ENCODE results near the gene CHD6.

Gene CHD6

DNA sequence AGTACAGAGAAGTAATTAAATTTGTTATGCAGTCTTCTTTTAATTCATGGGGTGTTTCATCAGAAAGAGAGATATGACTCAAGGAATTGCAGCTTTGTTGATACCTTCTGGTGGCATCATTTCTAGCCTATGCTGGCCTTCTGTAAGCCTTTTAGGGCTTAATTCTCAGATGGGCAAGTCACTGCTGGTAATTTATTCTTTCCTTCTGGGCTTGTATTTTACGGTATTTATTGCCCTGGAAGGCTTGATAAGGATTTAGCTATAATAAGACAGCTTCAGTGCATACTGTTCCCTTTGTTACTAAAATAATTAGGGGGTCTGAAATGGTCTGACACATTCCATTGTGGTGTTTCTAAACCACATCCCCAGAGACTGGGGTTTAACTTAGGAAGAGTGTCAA is 193.6 kb downstream of the CHD6 start:
- DNase-seq (ENCODE audit: low spot score), result no peak

DNA sequence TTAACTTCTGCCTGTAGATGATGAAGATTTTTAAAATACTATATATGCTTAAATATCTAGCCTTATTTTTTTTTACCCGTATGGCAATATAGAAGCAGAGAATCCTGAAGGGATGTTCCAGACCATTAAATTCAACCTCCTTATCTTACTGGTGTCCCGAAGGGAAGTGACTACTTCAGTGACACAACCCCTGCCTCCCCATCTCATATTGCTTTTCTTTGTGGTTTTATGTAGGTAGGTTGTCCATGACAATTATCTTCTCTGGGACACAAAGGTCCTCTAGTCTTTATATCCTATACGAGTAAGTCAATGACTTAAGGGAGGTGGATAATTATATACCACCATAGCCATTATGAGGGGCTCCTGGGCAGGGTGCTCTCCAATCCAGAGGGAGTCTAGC is 194.2 kb downstream of the CHD6 start:
- DNase-seq (ENCODE audit: low spot score), result no peak

DNA sequence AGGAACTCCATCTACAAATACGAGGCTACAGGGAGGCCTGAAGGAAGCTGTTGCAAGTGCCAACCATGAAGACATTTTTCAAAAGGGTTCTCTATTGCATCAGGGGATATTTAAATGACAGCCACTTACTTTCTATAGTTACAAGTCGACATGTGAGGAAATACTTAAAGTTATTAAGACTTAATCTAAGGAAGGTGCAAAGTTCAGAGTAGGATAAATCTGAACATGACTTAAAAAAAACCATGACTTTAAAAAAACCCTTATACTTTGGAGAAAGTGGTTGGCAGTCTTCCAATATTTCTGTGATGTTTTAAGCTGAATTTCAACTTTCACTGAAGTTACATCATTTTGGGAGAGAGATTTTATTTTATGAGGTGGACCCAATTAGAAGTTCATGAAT is 195.2 kb downstream of the CHD6 start:
- no peak for DNase-seq (ENCODE audit: low spot score)

DNA sequence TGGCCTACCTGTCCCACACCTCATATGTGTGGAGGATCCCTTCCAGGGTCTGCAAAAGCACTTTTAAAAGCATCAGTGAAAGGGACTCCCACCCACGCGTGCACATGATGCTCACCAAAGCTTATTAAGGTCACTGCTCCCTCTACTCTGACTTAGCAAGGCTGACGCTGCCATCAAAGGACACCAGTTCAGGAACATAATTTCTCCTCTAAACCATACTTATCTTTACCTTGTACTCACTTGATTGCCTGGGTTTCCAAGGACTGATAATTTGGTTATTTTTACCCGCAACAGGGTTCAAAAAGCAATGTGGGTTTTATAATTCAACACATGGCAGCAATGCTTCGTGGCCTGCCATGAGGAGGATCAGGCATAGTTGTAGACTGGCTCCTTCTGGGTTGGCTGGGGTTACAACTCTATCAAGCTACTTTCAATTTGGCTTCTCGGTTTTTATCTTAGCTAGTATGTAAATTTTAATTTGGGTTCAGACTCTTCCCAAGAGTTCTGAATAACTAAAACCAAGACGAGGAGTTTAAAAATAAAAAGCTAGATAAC is 199.4 kb downstream of the CHD6 start:
- no peak for DNase-seq (ENCODE audit: low spot score)

DNA sequence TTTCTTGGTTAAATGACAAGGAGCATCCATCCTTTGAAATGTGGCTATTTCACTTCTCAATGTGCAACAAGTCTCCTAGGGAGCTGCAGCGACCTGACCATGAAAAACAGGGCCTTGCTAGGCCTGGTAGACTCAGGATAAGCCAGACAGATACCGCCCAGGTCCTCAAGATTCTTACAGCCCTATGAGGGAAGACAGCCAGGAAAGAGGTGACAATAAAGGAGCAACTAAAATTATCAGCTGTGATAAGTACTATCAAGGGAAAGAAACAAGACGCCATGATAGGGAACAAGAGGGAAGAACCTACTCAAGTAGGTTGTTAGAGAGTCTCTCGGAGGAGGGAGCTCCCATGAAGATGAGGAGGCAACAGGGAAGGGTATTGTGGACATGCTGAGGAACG is 200.1 kb downstream of the CHD6 start:
- DNase-seq (ENCODE audit: low spot score), result no peak

DNA sequence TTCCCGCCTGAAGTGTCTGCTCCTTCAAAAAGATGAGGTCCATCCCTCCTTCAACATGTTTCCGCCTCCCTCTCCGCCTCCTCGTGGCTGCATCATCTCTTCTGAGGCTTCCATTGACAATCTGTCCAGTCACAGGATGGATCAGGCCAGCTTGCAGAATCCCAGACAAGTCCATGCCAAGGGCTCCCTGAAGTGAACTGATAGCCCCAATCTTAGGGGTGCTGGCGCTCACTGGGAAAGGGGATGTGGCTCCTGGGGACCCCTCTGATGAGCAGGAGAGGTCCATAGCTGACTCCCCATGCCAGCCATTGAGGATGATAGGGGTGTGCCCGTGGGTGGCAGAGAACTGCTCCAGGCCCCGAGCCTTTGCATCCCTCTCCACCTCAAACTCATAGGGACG is 203.0 kb downstream of the CHD6 start:
- no peak for DNase-seq (ENCODE audit: low spot score)

DNA sequence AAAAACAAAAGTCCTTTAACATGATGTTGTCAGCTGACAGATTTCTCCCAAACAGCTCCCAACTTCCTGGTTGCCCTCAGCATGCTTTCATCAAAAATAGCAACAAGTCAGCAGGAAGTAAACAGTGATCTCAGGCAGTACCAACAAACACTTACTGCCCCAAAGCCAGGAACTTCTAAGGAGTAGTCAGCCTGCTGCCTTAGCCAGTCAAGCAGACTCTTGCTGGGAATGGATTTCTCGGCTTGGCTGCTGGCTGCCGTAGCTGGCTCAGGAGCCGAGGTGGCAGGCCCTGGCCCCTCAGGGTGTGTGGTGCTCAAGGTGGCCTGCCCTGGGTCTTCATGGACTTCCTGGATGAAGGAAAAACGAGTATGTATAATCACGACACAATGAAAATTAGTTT is 205.0 kb downstream of the CHD6 start:
- DNase-seq (ENCODE audit: low spot score), result no peak

DNA sequence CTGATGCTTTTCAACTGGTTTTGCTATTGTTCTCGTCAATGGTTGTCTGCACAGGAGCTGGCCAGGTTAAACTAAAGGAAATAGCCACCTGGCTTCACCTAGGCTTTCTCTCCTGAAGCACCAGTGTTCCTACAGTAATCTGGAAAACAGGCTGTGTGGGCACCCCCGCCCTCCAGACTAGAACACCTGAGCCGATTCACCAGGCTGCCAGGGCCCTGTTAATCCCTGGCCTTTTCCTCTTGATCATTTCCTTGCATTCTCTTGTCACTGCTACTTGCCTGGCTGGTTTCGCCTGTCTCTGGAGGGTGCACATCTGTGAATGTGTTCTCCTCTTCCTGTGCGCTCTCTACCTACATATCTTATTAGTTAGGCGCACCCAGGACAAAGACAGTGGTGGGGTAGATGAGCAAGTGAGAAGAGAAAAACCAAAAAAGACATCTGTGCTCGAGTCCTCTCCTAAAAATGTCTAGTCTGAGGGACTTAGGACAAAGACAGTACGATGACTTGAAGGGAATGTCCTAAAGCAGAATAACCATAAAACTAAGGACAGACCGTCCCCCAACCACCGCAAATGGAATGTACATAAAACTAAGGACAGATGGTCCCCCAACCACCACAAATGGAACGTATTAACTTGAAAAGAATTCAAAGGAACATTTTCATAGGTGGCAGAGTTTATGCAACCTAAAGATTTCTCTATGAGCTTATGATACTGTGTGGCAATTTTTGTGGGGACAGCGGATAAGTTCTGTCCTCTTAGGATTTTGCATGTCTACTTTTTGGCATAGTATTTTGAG is 205.7 kb downstream of the CHD6 start:
- no peak for DNase-seq (ENCODE audit: low spot score)

DNA sequence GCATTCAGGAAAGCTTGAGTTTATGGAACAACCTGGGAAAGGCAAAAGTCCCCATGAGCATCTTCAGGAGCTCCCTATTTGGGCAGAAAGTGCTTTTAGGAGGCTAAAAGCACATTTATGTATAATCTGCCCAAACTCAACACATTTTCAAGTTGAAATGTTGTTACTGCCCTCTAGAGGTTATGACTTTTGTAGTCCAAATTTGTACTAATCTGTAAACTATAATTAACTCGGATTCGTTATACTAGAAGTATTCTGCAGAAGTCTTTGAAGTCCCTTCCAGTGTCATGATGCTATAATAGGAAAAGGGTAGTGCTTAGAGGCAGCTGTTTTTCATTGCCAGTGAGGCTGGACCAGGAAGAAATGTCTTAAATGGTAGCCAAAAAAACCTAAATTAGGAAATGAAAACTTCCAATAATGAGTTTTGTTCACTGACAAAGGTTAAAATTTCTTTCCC is 206.8 kb downstream of the CHD6 start:
- no peak for DNase-seq (ENCODE audit: low spot score)

DNA sequence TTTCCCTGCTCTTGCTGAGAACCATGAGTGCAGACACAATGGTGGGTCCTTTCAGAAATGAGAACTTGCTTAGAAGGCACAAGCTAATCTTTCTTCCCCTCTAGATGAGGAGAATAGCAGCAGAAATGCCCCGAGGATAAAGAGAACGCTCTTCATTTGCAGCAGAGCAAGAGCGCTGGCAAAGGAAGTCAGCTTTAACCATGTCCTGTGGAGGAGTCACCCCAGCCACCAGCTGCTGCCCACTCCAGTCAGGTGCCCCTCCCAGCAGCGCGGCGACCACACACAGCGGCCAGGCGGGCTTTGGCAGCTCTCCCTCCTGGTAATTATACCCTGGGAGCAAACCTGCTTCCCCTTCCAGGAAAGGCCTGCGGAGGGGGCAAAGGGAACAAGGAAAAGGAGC is 209.2 kb downstream of the CHD6 start:
- no peak for DNase-seq (ENCODE audit: low spot score)

DNA sequence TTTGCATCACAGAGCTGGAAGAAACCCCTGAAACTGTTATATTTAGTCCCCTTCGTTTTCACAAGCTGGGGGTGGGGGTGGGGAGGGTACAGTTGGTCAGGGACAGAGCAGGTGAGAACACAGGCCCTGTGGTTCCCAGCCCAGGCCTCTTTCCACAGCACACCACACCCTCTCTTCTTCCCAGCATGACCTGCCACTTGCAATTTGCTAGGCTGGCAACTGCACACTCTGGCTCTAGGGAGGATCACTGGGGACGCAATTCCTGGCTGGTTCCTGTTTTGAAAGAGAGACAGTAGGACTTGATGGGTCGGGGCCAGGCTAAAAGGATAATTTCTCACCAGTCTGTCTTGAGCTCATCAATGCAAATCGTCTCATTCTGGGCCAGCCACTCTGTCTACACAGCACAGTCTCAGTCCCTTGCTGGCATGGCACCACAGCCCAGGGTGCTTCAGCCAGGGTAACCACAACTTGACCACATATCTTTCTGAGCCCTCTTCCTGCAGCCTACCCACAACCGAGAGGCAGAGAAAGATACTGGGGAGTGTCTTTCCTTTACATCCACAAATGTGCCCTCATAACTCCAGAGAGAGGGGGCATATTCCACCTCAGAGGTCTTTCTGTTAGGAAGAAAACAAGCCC is 209.9 kb downstream of the CHD6 start:
- no peak for DNase-seq (ENCODE audit: low spot score)

DNA sequence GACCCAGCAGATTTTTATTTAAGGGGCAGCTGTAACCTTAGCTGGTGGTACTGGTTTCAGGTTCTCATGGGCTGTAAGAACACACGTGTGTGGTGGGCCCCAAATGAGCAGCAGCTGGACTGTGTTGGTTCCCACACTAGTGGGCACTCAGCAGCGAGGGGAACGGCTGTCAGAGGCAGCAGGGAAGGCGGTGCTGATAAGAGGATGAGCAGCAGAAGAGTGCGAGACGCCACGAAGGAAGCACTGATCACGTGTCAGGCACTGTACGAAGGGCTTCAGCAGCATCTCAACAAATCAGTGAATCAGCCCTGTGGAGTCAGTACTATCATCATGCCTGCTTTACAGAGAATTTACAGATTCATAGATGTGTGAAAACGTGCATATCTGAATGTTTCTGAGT is 210.6 kb downstream of the CHD6 start:
- DNase-seq (ENCODE audit: low spot score), result no peak

DNA sequence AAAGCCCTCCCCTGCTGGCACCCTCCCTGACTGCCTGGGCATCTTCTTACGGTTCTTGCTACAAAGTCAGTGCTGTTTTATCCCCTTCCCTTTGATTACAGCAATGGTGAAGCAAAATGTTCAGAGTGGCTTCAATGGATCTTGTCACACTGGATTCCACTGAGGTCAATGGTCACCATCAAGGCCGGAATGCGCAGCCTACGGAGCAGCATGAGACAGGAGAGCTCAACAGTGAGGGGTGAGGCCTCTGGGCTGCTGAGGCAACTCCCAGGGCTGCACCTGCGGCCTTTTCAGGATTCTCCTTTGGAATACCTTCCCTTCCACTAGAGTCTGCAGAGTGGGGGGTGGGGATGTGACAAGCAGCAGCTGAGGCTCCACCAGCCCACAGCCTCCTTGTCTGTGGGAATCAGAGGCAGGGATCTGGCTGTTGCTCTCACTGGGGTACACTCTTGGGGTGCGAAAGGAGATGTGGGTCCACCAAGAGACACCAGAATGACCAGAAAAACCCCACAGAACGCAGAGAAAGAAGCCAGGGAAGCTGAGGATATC is 211.2 kb downstream of the CHD6 start:
- DNase-seq (ENCODE audit: low spot score), result no peak

DNA sequence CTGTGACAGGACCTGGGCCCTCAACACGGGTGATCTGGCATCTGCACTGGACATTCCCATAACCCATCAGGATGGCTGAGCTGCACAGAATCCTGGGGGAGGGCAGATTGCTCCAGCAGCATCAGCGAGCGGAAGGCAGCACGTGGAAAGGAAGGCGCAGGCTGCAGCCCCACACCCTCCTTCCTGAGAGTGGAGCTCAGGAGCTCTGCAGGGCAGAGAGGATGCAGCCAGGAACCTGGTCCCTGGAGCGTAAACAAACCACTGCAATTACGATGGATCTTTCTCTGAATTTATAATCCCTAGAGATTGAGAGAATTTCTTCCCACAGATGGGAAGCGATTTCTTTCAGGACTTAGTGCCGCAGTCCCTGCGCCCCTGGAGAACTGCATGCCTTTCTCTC is 211.8 kb downstream of the CHD6 start:
- DNase-seq (ENCODE audit: low spot score), result no peak

DNA sequence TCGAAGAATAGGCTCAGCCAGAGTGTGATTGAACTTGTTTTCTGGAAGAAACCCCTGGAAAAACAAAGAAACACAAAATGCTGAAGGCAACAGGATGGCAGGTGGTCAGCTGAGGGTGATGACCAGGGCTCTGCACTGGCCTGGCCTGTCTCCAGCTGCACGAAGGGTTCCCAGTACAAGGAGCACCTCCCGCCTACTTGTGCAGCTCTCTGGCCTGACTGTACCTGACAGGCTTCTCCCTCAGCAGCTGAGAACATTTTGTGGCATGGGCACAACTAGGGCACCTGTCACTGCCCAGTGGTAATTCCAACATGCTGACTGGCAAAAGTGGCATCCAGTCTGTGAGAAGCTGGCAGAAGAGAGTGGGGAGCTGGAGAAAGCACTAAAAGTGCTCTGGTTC is 212.7 kb downstream of the CHD6 start:
- DNase-seq (ENCODE audit: low spot score), result no peak

DNA sequence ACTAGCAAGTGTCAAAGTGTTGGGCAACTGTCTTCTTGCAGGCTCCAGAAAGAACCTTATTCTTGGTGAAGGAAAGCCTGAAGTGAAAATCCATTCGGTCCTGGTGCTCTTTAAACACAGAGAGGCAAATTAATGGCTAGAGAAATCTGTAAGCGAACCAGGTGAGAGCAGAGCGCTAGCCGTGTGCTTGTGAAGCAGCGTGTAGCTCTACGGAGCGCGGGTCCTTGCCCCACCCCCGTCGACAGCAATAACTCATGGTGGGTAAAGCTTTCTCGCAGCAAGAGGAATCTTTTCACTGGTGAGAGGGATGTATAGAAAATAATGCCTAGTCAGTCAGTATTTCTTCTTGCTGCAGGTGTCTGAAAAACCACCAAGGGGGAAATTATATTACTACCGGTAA is 214.6 kb downstream of the CHD6 start:
- DNase-seq (ENCODE audit: low spot score), result no peak

DNA sequence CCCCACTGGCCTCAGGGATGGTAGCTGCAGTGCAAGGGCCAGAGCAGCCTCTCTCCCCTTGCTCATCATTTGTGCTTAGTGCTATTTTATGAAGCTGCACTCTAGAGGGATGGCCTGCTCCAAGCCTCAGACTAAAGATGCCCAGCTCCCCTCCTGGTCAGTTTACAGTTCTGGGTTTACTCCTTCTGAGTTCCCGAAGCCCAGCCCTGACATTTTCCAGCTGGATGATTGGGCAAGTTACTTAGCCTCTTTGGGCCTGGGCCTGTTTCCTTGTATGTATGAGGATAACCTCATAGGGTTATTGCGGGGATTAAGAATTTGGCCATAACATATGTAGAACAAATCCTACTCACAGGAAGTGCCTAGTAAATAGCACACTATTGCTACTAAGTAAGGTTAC is 219.8 kb downstream of the CHD6 start:
- DNase-seq (ENCODE audit: low spot score), result no peak

DNA sequence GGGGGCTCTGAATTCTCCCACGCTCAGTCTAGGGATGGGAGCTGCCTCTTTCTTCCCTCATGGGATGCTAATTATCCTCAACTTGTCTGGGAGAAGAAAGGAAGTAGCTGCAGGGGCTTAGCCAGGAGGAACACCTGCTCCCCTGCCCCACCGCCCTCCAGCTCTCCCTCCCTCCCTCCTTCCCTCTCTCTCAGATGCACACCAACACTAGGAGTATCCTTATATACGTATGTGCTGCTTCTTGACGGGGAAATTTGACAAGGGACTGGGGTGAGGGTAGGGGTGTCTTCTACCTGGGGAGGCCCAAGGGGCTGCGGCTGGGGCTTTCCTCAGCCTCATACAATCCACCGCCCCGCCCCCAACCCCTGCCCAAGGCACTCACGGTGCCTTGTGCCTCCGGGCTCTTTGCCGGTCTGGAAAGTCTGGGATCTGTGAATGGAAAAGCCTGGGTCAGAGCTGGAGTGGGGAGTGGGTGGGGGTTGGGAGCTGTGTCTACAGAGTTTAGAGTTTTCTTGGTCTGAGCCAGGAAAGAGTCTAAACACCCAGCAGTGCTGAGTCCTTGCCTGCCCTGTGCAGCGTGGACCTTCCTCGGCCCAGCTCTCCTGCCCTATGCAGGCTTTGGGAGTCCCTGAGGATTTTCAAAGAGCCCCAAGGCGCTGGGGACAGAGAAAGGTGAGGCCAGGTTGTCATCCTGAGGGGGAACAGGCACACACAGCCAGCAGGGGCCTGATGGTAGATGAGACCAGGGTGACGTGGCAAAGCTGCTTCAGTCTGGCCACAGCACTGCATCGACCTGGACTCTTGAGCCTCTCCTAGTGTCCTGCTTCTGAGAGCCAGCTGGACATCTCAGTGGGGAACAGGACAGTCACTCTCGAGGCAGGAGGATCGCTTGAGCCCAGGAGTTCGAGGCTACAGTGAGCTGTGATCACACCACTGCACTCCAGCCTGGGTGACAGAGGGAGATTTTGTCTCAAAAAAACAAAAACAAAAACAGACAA is 222.2 kb downstream of the CHD6 start:
- DNase-seq (ENCODE audit: low spot score), result peak; percentile 59

DNA sequence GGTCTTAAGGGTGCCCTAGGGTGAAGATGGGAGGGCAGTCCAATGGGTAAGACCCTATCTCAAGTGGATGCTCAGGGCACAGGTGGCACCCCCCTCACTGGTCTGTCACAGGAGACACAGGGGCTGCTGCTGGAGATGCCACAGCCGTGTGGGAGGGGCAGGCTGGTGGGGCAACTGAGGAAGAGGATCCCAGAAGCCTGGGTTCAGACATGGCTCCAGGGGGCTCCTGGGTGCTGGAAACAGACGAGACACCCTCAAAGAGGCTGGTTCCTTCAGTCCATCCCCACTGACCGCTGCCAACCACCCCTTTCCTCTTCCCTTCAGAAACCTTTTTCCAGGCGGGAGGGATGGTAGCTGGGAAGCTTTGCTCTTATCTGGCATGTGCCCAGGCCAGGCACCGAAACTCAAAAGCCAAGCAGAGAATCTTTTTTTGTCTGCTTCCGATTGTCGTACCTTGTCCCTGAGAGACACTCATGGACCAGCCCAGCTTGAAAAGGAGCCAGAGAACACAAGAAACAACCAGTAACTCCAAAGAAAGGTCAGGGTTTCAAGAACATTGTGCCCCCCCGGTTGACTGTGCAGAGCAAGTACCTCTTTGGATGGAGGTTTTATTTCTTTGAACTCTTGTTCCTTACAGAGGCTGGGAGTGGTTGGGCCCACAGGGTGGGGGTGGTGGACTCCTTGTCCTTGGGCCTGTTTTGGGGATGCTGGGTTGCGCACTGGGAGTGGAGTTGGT is 223.1 kb downstream of the CHD6 start:
- DNase-seq (ENCODE audit: low spot score), result no peak

DNA sequence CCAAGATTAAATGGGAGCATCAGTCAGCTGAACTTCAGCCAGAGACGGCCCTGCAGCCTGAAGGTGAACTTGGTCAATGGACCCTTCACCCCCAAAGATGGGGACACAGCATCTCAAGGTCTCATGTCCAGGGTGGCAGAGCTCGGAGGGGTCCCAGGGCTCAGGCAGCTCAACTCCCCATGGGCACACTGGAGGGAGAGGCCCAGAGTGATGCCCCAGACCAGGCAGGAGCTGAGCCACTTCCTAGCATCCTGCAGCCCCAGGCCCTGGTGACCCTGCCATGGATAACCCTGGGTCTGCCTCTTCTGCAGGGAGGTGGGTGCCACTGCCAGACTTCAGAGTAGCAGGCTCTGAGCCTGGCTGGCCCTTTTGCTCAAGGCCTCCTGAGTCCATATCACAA is 224.1 kb downstream of the CHD6 start:
- no peak for DNase-seq (ENCODE audit: low spot score)

DNA sequence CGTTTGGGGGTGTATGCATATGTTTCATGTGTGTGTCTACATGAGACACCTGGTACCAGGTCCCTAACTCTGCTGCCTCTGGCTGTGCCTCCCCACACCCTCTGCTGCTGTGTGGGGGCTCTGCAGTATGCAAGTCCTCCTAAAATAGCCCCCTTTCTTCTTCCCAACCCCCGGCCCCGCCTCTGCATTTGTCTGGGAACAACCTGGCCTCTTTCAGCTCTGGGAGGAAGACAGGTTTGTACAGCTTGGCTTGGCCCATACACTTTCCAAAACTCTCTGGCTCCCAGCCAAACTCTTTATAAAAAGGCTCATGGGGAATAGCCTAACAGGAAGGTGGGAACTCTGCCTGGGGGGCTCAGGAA is 224.5 kb downstream of the CHD6 start:
- no peak for DNase-seq (ENCODE audit: low spot score)

All from iPS-NIHi11 (cell line).